ENCODE measurements around the gene HNF4A. TPM values are rescaled to one million over a fixed set of nuclear protein-coding genes. Genes with fewer than 3 reads are reported as not detected.
A peak's percentile ranks its signal among the peaks of the same experiment; 100 is the strongest.

The HNF4A gene
- total and polyA plus RNA-seq, 2 of the 13 experiments (the other 11 are each of a cell fraction or from before 2014, with no cell fraction given) = 80.9 to 169 TPM

DNA sequence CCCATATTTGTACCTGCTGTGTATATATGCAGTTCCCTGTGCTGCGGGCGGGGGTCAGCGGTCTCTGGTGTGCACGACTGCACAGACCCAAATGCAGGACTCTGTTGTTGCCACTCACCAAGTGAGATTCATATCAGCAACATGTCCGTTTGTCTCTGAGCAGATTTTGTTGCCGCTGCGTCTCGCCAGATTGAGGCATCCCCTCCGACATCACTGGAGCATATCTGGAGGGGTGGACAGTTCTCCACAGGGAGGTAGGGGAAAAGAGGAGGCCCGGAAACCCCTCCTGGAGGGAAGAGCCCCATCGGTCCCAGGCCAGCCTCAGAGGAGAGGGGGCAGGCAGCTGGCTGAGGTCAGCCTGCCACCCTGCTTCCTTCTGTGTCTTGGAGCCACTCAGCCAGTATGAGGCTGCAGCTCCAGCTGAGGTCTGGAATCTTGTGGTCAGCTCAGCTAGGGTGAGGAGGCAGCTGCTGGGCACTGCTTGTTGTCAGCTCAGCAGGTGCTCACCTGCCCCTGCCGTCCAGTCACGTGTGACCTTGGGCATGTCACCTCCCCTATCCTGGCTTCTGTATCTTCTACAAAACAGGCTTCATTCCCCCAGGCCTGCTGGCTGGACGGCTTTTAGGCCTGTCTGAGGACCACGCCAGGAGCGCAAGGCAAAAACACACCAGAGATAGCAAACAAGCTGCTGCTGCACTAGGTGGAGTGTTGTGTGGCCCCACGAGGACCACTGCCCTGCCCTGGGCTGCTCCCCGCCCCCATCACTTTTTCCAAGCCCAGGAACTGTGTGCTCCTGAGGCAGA lies 47.1 kb downstream of the HNF4A start (continued):
- TF ChIP-seq, protein P1, sequence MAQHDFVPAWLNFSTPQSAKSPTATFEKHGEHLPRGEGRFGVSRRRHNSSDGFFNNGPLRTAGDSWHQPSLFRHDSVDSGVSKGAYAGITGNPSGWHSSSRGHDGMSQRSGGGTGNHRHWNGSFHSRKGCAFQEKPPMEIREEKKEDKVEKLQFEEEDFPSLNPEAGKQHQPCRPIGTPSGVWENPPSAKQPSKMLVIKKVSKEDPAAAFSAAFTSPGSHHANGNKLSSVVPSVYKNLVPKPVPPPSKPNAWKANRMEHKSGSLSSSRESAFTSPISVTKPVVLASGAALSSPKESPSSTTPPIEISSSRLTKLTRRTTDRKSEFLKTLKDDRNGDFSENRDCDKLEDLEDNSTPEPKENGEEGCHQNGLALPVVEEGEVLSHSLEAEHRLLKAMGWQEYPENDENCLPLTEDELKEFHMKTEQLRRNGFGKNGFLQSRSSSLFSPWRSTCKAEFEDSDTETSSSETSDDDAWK (CRISPR knock-in tag; IDR thresholded peaks at IDR 0.05) = no peak
- no peak; the same call in 1 of the 2 replicates for TF ChIP-seq ZSCAN9 (CRISPR knock-in tag; IDR thresholded peaks at IDR 0.05; ENCODE audit: borderline replicate concordance)
- 0 out of 2 replicates have a peak, but pooled peaks have one; percentile 9 for TF ChIP-seq HCFC1 (IDR thresholded peaks at IDR 0.05; ENCODE audit: low read depth, low read length)
- TF ChIP-seq, protein P2, sequence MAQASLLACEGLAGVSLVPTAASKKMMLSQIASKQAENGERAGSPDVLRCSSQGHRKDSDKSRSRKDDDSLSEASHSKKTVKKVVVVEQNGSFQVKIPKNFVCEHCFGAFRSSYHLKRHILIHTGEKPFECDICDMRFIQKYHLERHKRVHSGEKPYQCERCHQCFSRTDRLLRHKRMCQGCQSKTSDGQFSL (CRISPR knock-in tag; IDR thresholded peaks at IDR 0.05) = no peak
- TF ChIP-seq ARID3A (IDR thresholded peaks at IDR 0.05; ENCODE audit: low read depth, low read length) = no peak
- TF ChIP-seq ETV5 (CRISPR knock-in tag; IDR thresholded peaks at IDR 0.05; ENCODE audit: borderline replicate concordance) = peak; percentile 46; the same call in 1 of the 2 replicates
- 0 out of 2 replicates have a peak, but pooled peaks have one; percentile 41 for TF ChIP-seq ADNP (CRISPR knock-in tag; IDR thresholded peaks at IDR 0.05)
- peak; percentile 38; the same call in 1 of the 2 replicates for TF ChIP-seq ZNF737 (CRISPR knock-in tag; IDR thresholded peaks at IDR 0.05; ENCODE audit: borderline replicate concordance)
- TF ChIP-seq, protein P3, sequence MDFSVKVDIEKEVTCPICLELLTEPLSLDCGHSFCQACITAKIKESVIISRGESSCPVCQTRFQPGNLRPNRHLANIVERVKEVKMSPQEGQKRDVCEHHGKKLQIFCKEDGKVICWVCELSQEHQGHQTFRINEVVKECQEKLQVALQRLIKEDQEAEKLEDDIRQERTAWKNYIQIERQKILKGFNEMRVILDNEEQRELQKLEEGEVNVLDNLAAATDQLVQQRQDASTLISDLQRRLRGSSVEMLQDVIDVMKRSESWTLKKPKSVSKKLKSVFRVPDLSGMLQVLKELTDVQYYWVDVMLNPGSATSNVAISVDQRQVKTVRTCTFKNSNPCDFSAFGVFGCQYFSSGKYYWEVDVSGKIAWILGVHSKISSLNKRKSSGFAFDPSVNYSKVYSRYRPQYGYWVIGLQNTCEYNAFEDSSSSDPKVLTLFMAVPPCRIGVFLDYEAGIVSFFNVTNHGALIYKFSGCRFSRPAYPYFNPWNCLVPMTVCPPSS (IDR thresholded peaks at IDR 0.05) = no peak
- TF ChIP-seq ARNTL (CRISPR knock-in tag; IDR thresholded peaks at IDR 0.05) = peak; percentile 88
- TF ChIP-seq, protein P4, sequence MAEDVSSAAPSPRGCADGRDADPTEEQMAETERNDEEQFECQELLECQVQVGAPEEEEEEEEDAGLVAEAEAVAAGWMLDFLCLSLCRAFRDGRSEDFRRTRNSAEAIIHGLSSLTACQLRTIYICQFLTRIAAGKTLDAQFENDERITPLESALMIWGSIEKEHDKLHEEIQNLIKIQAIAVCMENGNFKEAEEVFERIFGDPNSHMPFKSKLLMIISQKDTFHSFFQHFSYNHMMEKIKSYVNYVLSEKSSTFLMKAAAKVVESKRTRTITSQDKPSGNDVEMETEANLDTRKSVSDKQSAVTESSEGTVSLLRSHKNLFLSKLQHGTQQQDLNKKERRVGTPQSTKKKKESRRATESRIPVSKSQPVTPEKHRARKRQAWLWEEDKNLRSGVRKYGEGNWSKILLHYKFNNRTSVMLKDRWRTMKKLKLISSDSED (CRISPR knock-in tag; IDR thresholded peaks at IDR 0.05) = no peak
- 0 out of 2 replicates have a peak, but pooled peaks have one; percentile 24 for TF ChIP-seq KDM4B (CRISPR knock-in tag; IDR thresholded peaks at IDR 0.05)
- TF ChIP-seq, protein P5, sequence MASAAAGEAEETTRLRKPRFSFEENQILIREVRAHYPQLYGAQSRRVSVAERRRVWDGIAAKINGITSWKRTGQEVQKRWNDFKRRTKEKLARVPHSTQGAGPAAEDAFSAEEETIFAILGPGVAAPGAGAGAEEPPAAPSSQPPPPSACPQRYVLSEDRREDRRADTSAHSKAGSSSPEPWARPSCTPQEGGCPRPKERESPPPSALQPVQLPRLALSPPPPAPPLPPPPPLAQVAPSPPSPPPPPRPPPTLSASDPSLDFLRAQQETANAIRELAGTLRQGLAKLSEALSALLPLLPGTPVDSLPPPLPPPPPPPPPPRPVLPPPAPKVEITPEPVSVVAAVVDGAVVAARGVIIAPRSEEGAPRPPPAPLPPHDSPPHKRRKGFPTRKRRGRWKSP (CRISPR knock-in tag; IDR thresholded peaks at IDR 0.05) = 0 out of 2 replicates have a peak, but pooled peaks have one; percentile 3
- TF ChIP-seq ZNF724P (CRISPR knock-in tag; IDR thresholded peaks at IDR 0.05; ENCODE audit: borderline replicate concordance) = no peak
- TF ChIP-seq ZNF710 (CRISPR knock-in tag; IDR thresholded peaks at IDR 0.05; ENCODE audit: borderline replicate concordance) = no peak
- TF ChIP-seq, protein P6, sequence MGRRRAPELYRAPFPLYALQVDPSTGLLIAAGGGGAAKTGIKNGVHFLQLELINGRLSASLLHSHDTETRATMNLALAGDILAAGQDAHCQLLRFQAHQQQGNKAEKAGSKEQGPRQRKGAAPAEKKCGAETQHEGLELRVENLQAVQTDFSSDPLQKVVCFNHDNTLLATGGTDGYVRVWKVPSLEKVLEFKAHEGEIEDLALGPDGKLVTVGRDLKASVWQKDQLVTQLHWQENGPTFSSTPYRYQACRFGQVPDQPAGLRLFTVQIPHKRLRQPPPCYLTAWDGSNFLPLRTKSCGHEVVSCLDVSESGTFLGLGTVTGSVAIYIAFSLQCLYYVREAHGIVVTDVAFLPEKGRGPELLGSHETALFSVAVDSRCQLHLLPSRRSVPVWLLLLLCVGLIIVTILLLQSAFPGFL (CRISPR knock-in tag; IDR thresholded peaks at IDR 0.05) = 0 out of 2 replicates have a peak, but pooled peaks have one; percentile 65
- TF ChIP-seq KMT2A (CRISPR knock-in tag; IDR thresholded peaks at IDR 0.05) = no peak; the same call in 1 of the 2 replicates
- TF ChIP-seq MED13 (CRISPR knock-in tag; IDR thresholded peaks at IDR 0.05) = no peak
